ENCODE measurements around the gene DCUN1D1.

DCUN1D1 gene

GRCh38 chr3:182906036-182906435, 74.3 kb downstream of the DCUN1D1 start:
- DNase-seq (ENCODE audit: low read depth) = no peak
- no peak overlapping the region for H3K4me3 ChIP-seq (ENCODE audit: low read depth, low read length)

DNA sequence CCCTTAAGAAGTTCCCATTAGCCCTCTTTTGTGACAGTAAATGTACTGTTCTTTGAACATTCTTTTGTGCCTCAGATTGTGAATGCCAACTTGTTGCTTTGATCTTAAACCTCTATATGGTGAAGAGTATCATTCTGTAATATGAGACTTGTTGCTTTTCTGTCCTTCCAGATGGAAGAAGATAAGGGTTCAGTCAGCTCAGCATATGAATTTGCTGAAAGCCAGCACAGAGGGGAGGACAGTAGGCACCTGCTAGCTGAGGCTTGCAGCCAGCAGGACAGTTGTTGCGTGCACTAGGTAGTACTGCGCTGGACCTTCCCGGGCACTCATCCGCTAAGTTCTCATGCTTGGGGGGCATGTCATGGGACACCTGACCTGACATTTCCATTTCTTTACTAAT, 74.7 kb downstream of the DCUN1D1 start:
- DNase-seq (ENCODE audit: low read depth) = no peak
- H3K4me3 ChIP-seq (ENCODE audit: low read depth, low read length) = no peak overlapping the region

DNA sequence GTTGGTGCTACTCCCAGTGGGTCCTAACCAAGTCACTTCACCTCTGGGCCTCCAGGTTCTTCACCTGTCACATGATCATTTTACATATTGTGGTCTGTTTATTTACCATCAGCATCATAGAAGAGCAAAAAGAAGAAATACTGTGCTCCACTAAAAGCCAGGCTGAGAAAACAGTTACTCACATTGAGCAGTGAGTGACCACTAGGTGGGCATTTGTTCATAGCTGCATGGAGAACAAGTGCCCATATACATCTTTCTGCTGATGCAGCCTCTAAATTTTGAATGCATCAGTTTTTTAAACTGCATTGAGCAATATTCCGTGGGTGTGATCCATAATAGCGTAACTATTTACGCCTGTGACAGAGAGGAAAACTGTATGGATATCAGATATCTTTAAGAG, 76.2 kb downstream of the DCUN1D1 start:
- no peak for DNase-seq (ENCODE audit: low read depth)
- no peak overlapping the region for H3K4me3 ChIP-seq (ENCODE audit: low read depth, low read length)

DNA sequence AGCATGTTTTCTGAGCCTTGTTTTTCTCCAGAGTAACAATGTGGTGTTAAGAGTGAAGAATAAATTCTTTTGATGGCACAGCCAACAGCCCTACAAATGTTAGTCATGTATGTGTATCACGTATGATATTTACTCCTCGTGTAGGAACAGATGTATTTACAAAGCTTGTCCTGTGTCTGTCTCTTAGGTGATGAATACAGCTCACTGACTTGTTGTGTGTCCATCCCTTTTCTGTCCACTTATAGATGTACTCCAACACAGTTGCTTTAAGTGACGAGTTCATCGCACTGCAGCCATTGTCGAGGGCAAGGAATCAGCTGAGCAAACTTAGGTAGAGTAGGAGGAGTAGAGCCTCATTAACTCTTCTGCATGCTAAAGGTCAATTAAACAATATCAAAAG, 78.1 kb downstream of the DCUN1D1 start:
- no peak overlapping the region for H3K4me3 ChIP-seq (ENCODE audit: low read depth, low read length)
- DNase-seq (ENCODE audit: low read depth) = no peak

DNA sequence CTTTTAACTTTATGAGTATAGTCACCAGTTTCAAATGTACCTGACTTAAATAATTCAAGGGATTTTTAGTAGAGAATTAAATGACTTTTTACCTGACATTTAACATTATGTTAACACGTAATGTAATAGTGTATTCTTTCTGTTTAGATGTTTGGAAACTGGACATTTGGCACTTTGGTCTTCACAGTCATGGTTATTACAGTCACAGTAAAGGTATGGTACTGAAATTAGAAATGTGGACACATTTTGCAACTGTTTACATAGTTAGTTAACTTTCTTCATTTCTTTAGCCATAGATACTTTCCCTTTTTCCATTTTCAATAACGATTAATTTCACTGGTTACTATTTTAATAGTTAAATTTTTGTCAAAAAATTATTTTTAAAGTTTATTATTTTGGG, 83.8 kb downstream of the DCUN1D1 start:
- H3K4me3 ChIP-seq (ENCODE audit: low read depth, low read length) = no peak overlapping the region
- DNase-seq (ENCODE audit: low read depth) = no peak

GRCh38 chr3:182895513-182896112, 84.7 kb downstream of the DCUN1D1 start:
- DNase-seq (ENCODE audit: low read depth) = no peak

DNA sequence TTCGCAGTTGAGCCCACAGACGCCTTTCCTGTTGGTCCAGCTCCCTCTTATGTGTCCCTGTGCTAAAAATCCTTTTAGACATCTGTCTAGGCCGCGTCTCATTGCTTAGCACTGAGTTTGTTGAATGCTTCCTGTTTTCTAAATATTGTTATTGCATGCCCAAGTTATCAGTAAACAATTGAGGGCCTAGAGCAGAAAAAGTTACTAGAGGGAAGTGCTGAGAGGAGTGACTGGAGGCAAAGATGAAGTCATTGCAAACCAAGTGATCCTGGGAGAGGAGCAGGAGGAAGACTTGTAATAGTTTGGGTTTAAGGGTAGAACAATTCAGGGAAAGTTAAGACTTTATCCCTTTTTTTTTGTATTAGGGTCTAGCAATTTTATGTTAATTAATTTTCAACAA, 88.1 kb downstream of the DCUN1D1 start:
- no peak for DNase-seq (ENCODE audit: low read depth)
- no peak overlapping the region for H3K4me3 ChIP-seq (ENCODE audit: low read depth, low read length)

More at GRCh38 chr3:182895513-182896112, 84.7 kb downstream of the DCUN1D1 start:
- no peak overlapping the region for H3K4me3 ChIP-seq (ENCODE audit: low read depth, low read length)

DNA sequence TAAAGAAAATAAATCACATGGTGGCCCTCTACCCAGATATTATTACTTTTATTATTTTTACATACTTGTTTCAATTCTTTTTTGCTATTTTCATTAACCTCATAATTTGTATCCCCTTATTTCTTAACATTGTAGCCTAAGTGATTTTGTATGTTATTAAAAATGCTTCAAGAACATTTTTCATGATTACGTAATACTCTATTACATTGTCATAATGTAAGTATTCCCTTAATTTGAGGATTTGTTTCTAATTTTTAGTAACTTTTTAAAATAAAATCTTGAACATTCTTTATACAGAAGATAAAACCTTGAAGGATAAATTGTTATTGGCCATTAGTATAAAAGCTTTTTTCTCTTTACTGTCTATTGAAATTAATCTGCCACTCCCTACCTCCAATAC, 89.0 kb downstream of the DCUN1D1 start:
- H3K4me3 ChIP-seq (ENCODE audit: low read depth, low read length) = no peak overlapping the region
- DNase-seq (ENCODE audit: low read depth) = no peak

DNA sequence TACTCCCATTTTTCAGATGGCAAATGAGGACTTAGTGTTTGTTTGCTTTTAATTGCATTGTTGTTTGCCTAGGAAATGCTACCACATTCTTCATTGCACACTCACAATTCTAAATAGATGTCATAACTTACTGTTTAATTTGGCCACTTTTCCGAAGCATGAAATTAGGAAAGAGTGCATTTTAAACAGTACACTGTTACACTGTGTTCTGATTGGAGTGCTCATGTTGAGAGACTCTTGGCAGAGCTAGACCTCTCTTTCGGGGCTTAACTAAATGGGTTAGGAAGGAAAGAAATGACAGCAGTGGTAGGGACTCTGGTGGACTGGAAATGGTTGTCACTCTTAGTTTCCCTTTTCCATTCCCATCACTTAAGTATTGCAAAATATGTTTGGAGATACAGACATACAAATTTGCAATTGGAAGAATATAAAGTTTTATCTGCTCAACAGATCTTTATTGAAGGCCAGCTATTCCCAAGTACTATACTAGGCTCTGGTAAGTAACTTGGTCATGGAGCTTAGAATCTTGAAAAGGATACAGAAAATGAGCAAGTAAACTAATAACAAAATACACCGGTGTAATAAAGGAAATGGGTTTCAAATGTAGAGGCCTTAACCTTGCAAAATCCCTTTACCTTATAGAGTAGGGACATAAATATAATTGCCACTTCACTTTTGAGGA, 90.2 kb downstream of the DCUN1D1 start:
- H3K4me3 ChIP-seq (ENCODE audit: low read depth, low read length) = no peak overlapping the region
- DNase-seq (ENCODE audit: low read depth) = no peak

Data from skeletal muscle cell (primary cell).